Ovary (tissue), 10 donors: ENCODE measurements around the gene PRKD3. TPM values are rescaled to one million over a fixed set of nuclear protein-coding genes. Genes with fewer than 3 reads are reported as not detected.
A peak's percentile ranks its signal among the peaks of the same experiment; 100 is the strongest.

ENCODE experiments used
- DNase-seq, 5 donors: peaks; one replicate each; pipeline ENCODE4 v3.0.0-alpha.2; 2019 to 2020
- H3K27ac ChIP-seq, 2 donors: fragments of 200-600 bp; one replicate each; pipeline versions ENCODE4 v1.5.1 to v1.8.0; 2019 to 2022
- H3K27me3 ChIP-seq: fragments of 200-600 bp; one replicate; pipeline ENCODE4 v1.8.0; 2022
- H3K36me3 ChIP-seq: fragments of 200-600 bp; sonication (generic); one replicate; pipeline ENCODE4 v1.5.1; 2019
- H3K4me1 ChIP-seq: one replicate; pipeline ENCODE4 v1.8.1; 2013; ENCODE audit warnings: mild to moderate bottlenecking, moderate library complexity; ENCODE audit not compliant: insufficient read depth
- H3K4me3 ChIP-seq: fragments of 200-600 bp; sonication (generic); one replicate; pipeline ENCODE4 v1.5.1; 2017
- H3K9me3 ChIP-seq, 2 donors: fragments of 200-600 bp in 1 of 2; sonication (generic) in 1 of 2; one replicate each; pipeline versions ENCODE4 v1.5.1 to v1.8.1; 2013 to 2019; ENCODE audit warnings: mild to moderate bottlenecking in 1 of 2, moderate library complexity in 1 of 2
- CTCF ChIP-seq, 3 donors: fragments of 450-650 bp in 2 of 3; fragments of 200-600 bp in 1 of 3; IDR thresholded peaks; one replicate each; pipeline versions ENCODE4 v1.5.1 to v1.8.0; 2016 to 2022; ENCODE audit warnings: antibody characterized with exemption in 3 of 3, mild to moderate bottlenecking in 1 of 3
- EP300 ChIP-seq: sonication (generic); formaldehyde crosslinking; IDR thresholded peaks from one replicate; pipeline ENCODE4 v1.6.1; 2017; ENCODE audit warnings: antibody characterized with exemption
- POLR2A ChIP-seq: fragments of 450-650 bp; IDR thresholded peaks from one replicate; pipeline ENCODE4 v1.6.1; 2017; ENCODE audit warnings: antibody characterized with exemption, mild to moderate bottlenecking, moderate library complexity
- WGBS, 3 donors: extraction: QIAGEN DNeasy Blood & Tissue Kit in 1 of 3; methylation state at CpG; one replicate each; pipeline versions ENCODE4 v1.1.5 to v1.1.7; 2013 to 2017; 5-methylcytosine and 5-hydroxymethylcytosine counted together
- intact Hi-C, 4 donors: fragments of 100-400 bp; cut with DNase I; formaldehyde crosslinking; loops; one replicate each; pipeline versions ENCODE4 v1.11.0 to v1.15.1; 2022 to 2023
- long read RNA-seq, 3 donors: library from polyadenylated mRNA in 2 of 3; unstranded in 2 of 3; transcript quantifications; one replicate each; pipeline ENCODE4 v2.0.0 and lab custom pipeline, GENCODE V29; 2021 to 2026
- polyA plus RNA-seq, 2 donors: library from polyadenylated mRNA; stranded (reverse); fragments of 200-250 nt in 1 of 2; fragments of 350-450 nt in 1 of 2; fragmentation: Illumina TruSeq in 1 of 2; extraction: RNeasy Lipid Tissue Mini Kit (QIAGEN cat#74804) in 1 of 2; gene quantifications; one replicate each; pipeline ENCODE4 v1.2.3, GENCODE V29; 2013 to 2014
- total RNA-seq, 7 donors: library from RNA; depleted of rRNA in 2 of 7; stranded (reverse); fragments of >200 nt in 2 of 7; fragmentation: NEBNext Ultra II Directional in 3 of 7; extraction: Animal tissue kit (Norgen Biotek cat#: 25700) in 3 of 7; gene quantifications; one replicate each; pipeline versions ENCODE4 v1.1.0 to v1.2.4, GENCODE V29; 2016 to 2023
- donor health status: DM: no; HTN: no; CAD: no; lungs with moderate emphysema.
- donor health status: DM: no; HTN: no; CAD: no.
- donor health status: Bipolar disorder and iron deficiency.
- donor health status: DM: yes; HTN: yes; CAD: no.
- donor health status: DM: no; HTN: no; CAD: no.
- donor health status: DM: yes; HTN: yes; CAD: no.

PRKD3 gene
- total RNA-seq (10 to 100 TPM; 30.4 to 48.8 (median 43.7) TPM), polyA plus RNA-seq (10 to 100 TPM; 13.7 to 20.6 TPM)
- long read RNA-seq, donor 1, partial matches to known transcripts = 0 of 13 reads
- long read RNA-seq, donor 1, other reads (novel, unspliced or antisense) = 10 of 13 reads
- long read RNA-seq, donor 2, full-length matches to known transcripts = 1 of 6 reads
- long read RNA-seq, donor 2, partial matches to known transcripts = 5 of 6 reads
- long read RNA-seq, donor 2, other reads (novel, unspliced or antisense) = 0 of 6 reads
- long read RNA-seq, donor 3, full-length matches to known transcripts = 5 of 38 reads
- long read RNA-seq, donor 3, partial matches to known transcripts = 1 of 38 reads
- long read RNA-seq, donor 3, other reads (novel, unspliced or antisense) = 32 of 38 reads

- Histone ChIP-seq H3K9me3 (no peaks in the 10 kb centered on the region), H3K4me1 (peaks cover 2% of the 10 kb centered on the region), H3K27ac (peak within 1 kb of the TSS; percentile 90 to 93), H3K36me3 (no peaks in the 10 kb centered on the region), H3K4me3 (peak within 1 kb of the TSS; percentile 62), H3K27me3 (no peaks in the 10 kb centered on the region)
- peak in 2 of 5 donors; percentile 55 to 87 for DNase-seq
- WGBS, 3 donors = 1 to 2% (median 1%) methylated on average over 52 to 79 of the region's 79 CpGs
- TF ChIP-seq CTCF (IDR thresholded peaks at IDR 0.05) = no peak
- no peak for TF ChIP-seq EP300
- TF ChIP-seq POLR2A = peak; percentile 57
- intact Hi-C loops = no loop called here
Observed at GRCh38 chr2:37324786-37325624, at the start of gene PRKD3. Gene PRKD3 (minus strand): TSS chr2:37324833. CDS start chr2:37316524, 8,309 bp downstream.

GRCh38 chr2:37372000-37372399 lies 47.4 kb upstream of the PRKD3 start:
- Histone ChIP-seq H3K4me1 (no peaks in the 10 kb centered on the region), H3K9me3 (no peaks in the 10 kb centered on the region), H3K36me3 (no peaks in the 10 kb centered on the region), H3K4me3 (no peak overlapping the region), H3K27me3 (no peaks in the 10 kb centered on the region), H3K27ac (no peak overlapping the region)
- intact Hi-C loops = no loop called here
- no peak for DNase-seq
- TF ChIP-seq POLR2A = no peak
- TF ChIP-seq CTCF (IDR thresholded peaks at IDR 0.05) = no peak
- TF ChIP-seq EP300 = no peak

GRCh38 chr2:37370666-37371065 lies 46.0 kb upstream of the PRKD3 start:
- no peak for DNase-seq

More at GRCh38 chr2:37370666-37371065, 46.0 kb upstream of the PRKD3 start:
- no peaks in the 10 kb centered on the region for H3K27me3 ChIP-seq
- intact Hi-C loops = no loop called here
- H3K36me3 ChIP-seq = no peaks in the 10 kb centered on the region
- H3K4me3 ChIP-seq = no peak overlapping the region
- H3K9me3 ChIP-seq = no peaks in the 10 kb centered on the region
- no peak overlapping the region for H3K27ac ChIP-seq
- H3K4me1 ChIP-seq = no peaks in the 10 kb centered on the region
- TF ChIP-seq POLR2A (no peak), CTCF (IDR thresholded peaks at IDR 0.05) (no peak), EP300 (no peak)
- 69 to 78% (median 75%) methylated on average over 1 of the region's 1 CpG for WGBS, 3 donors
